Measurements from ENCODE around the gene PLEKHN1.

- TF ChIP-seq, protein P1, sequence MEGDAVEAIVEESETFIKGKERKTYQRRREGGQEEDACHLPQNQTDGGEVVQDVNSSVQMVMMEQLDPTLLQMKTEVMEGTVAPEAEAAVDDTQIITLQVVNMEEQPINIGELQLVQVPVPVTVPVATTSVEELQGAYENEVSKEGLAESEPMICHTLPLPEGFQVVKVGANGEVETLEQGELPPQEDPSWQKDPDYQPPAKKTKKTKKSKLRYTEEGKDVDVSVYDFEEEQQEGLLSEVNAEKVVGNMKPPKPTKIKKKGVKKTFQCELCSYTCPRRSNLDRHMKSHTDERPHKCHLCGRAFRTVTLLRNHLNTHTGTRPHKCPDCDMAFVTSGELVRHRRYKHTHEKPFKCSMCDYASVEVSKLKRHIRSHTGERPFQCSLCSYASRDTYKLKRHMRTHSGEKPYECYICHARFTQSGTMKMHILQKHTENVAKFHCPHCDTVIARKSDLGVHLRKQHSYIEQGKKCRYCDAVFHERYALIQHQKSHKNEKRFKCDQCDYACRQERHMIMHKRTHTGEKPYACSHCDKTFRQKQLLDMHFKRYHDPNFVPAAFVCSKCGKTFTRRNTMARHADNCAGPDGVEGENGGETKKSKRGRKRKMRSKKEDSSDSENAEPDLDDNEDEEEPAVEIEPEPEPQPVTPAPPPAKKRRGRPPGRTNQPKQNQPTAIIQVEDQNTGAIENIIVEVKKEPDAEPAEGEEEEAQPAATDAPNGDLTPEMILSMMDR (IDR thresholded peaks at IDR 0.05; ENCODE audit: low read length), result no peak
- TF ChIP-seq EZH2 (optimal IDR thresholded peaks at IDR 0.05; ENCODE audit: low read depth, low read length), result no peak
Observed at GRCh38 chr1:1013105-1013921, 47.0 kb downstream of the PLEKHN1 start, which contains the start of gene ISG15.
